ENCODE measurements around the gene EID2.

EID2 gene

GRCh38 chr19:39539518-39540332, at the start of gene EID2:
TSS of gene EID2 (minus strand) at chr19:39540161. CDS start at chr19:39540079, 82 bp downstream.
- DNase-seq (ENCODE audit: low spot score) = peak; percentile 92

- no peak for DNase-seq (ENCODE audit: low spot score)
Observed at GRCh38 chr19:39588066-39588465, 48.1 kb upstream of the EID2 start.

- no peak for DNase-seq (ENCODE audit: low spot score)
Observed at GRCh38 chr19:39587496-39587895, 47.5 kb upstream of the EID2 start.

- DNase-seq (ENCODE audit: low spot score) = no peak
Observed at GRCh38 chr19:39582891-39583625, 43.1 kb upstream of the EID2 start.

- DNase-seq (ENCODE audit: low spot score) = no peak
Observed at GRCh38 chr19:39582442-39582841, 42.5 kb upstream of the EID2 start.

GRCh38 chr19:39568604-39569003, 28.6 kb upstream of the EID2 start:
- no peak for DNase-seq (ENCODE audit: low spot score)

- DNase-seq (ENCODE audit: low spot score) = no peak
Observed at GRCh38 chr19:39566064-39566463, 26.1 kb upstream of the EID2 start.

- DNase-seq (ENCODE audit: low spot score) = no peak
Observed at GRCh38 chr19:39563408-39563807, 23.4 kb upstream of the EID2 start.

- DNase-seq (ENCODE audit: low spot score) = no peak
Observed at GRCh38 chr19:39558624-39559117, 18.7 kb upstream of the EID2 start.

- DNase-seq (ENCODE audit: low spot score) = no peak
Observed at GRCh38 chr19:39557811-39558623, 18.1 kb upstream of the EID2 start.

- DNase-seq (ENCODE audit: low spot score) = no peak
Observed at GRCh38 chr19:39555883-39556282, 15.9 kb upstream of the EID2 start.

GRCh38 chr19:39554701-39555311, 14.8 kb upstream of the EID2 start:
- no peak for DNase-seq (ENCODE audit: low spot score)

- no peak for DNase-seq (ENCODE audit: low spot score)
Observed at GRCh38 chr19:39553082-39553652, 13.2 kb upstream of the EID2 start.

GRCh38 chr19:39550197-39550596, 10.2 kb upstream of the EID2 start:
- DNase-seq (ENCODE audit: low spot score) = no peak

GRCh38 chr19:39546599-39546998, 6.6 kb upstream of the EID2 start:
- no peak for DNase-seq (ENCODE audit: low spot score)

GRCh38 chr19:39544911-39545310, 5.0 kb upstream of the EID2 start:
- DNase-seq (ENCODE audit: low spot score) = no peak

- DNase-seq (ENCODE audit: low spot score) = no peak
Observed at GRCh38 chr19:39544226-39544903, 4.4 kb upstream of the EID2 start.

GRCh38 chr19:39543477-39543857, 3.5 kb upstream of the EID2 start:
- no peak for DNase-seq (ENCODE audit: low spot score)

- DNase-seq (ENCODE audit: low spot score) = peak; percentile 61
Observed at GRCh38 chr19:39542206-39542605, 2.2 kb upstream of the EID2 start.

GRCh38 chr19:39540333-39540673, 342 bp upstream of the EID2 start:
- DNase-seq (ENCODE audit: low spot score) = no peak

- DNase-seq (ENCODE audit: low spot score) = no peak
Observed at GRCh38 chr19:39539165-39539517, 820 bp downstream of the EID2 start.

Data from globus pallidus (tissue), 1 donor.